Activated T-cell treated with anti-CD3 and anti-CD28 coated beads, Interleukin-2, amount 50 U/mL, for 4 hours (primary cell): ENCODE measurements around the gene MEMO1. TPM values are rescaled to one million over a fixed set of nuclear protein-coding genes. Genes with fewer than 3 reads are reported as not detected.

Experiments
- ATAC-seq, 2 donors: fragments of 200-7000 bp; cut with Tn5 transposase; one replicate each; pipeline ENCODE4 v1.10.0; 2021
- DNase-seq: peaks from one replicate; pipeline ENCODE4 v3.0.0-alpha.2; 2020
- H3K27me3 Mint-ChIP-seq: one replicate; pipeline ENCODE4 v1.8.0; 2021; ENCODE audit warnings: low read depth, mixed read lengths
- H3K36me3 Mint-ChIP-seq: one replicate; pipeline ENCODE4 v1.8.0; 2022; ENCODE audit warnings: mixed read lengths; ENCODE audit not compliant: insufficient read depth
- H3K4me1 Mint-ChIP-seq: one replicate; pipeline ENCODE4 v1.8.0; 2021; ENCODE audit warnings: low read depth, mixed read lengths
- H3K4me3 Mint-ChIP-seq: one replicate; pipeline ENCODE4 v1.8.0; 2021; ENCODE audit warnings: mild to moderate bottlenecking, moderate library complexity, mixed read lengths
- H3K9me3 Mint-ChIP-seq: one replicate; pipeline ENCODE4 v1.8.0; 2021; ENCODE audit warnings: mixed read lengths
- total RNA-seq, 3 donors: library from RNA; stranded (reverse); gene quantifications; one replicate each; pipeline ENCODE4 v1.2.1, GENCODE V29; 2021

The MEMO1 gene
- total RNA-seq, 3 donors from 2014 or later = 71.1 to 75.3 (median 73.6) TPM

GRCh38 chr2:32008805-32009515 is 1.8 kb downstream of the MEMO1 start:
- Mint-ChIP-seq H3K27me3 (no peaks in the 10 kb centered on the region), H3K4me3 (peak overlapping the region; percentile 97), H3K36me3 (peaks cover 12% of the 10 kb centered on the region), H3K9me3 (no peaks in the 10 kb centered on the region), H3K4me1 (peaks cover 56% of the 10 kb centered on the region)
- no peak for ATAC-seq
- DNase-seq = no peak

DNA sequence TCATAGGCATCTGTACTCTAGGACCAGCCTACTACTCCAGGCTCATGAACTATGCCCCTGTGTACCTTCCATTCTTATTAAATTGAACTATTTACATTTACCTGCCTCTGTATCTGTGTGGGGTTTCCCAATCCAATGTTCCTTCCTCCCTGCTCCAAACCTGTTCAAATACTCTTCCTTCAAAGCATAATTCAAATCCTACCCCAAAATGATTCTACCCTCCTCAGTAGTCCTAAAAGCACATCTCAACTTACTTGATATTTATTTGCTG is 3.8 kb downstream of the MEMO1 start:
- H3K4me3 Mint-ChIP-seq = no peak overlapping the region
- DNase-seq (no peak), ATAC-seq (no peak)
- H3K27me3 Mint-ChIP-seq = no peaks in the 10 kb centered on the region
- no peaks in the 10 kb centered on the region for H3K9me3 Mint-ChIP-seq
- peaks cover 13% of the 10 kb centered on the region for H3K36me3 Mint-ChIP-seq
- peaks cover 57% of the 10 kb centered on the region for H3K4me1 Mint-ChIP-seq

DNA sequence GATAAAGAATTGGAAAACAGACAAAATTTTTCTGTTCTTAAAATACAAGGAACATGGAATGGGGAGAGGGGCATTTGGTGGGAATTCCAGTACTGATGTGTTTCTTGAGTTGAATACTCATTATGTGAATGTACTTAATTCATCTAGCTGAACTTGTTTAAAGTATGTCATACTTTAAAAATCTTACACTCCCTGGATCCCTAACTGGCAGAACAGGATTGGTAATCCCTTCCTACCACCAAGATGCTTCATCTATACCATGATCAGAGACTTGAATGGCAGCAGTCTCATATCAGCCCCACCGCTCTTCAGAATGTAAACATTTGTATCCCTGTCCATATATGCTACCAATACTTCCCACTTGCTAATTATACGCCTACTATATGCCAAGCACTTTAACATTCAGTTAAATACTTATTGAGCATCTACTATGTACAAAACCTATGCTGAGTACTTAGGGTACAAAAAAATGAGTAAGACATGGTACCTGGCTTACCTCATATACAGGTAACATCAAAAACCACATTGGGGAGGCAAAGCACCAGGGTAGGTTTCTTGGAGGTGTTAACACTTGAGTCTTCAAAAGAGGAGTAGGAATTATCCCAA is 5.3 kb downstream of the MEMO1 start:
- peaks cover 54% of the 10 kb centered on the region for H3K4me1 Mint-ChIP-seq
- no peak overlapping the region for H3K4me3 Mint-ChIP-seq
- H3K27me3 Mint-ChIP-seq = no peaks in the 10 kb centered on the region
- ATAC-seq (no peak), DNase-seq (no peak)
- H3K36me3 Mint-ChIP-seq = peaks cover 15% of the 10 kb centered on the region
- no peaks in the 10 kb centered on the region for H3K9me3 Mint-ChIP-seq

- peaks cover 58% of the 10 kb centered on the region for H3K4me1 Mint-ChIP-seq
- DNase-seq (no peak), ATAC-seq (no peak)
- H3K36me3 Mint-ChIP-seq = peaks cover 17% of the 10 kb centered on the region
- H3K4me3 Mint-ChIP-seq = no peak overlapping the region
- H3K27me3 Mint-ChIP-seq = no peaks in the 10 kb centered on the region
- H3K9me3 Mint-ChIP-seq = no peaks in the 10 kb centered on the region
Measured at GRCh38 chr2:32003791-32004190, 7.0 kb downstream of the MEMO1 start.

- no peaks in the 10 kb centered on the region for H3K9me3 Mint-ChIP-seq
- ATAC-seq = no peak
- DNase-seq = no peak
- H3K36me3 Mint-ChIP-seq = peaks cover 17% of the 10 kb centered on the region
- no peak overlapping the region for H3K4me3 Mint-ChIP-seq
- peaks cover 58% of the 10 kb centered on the region for H3K4me1 Mint-ChIP-seq
- H3K27me3 Mint-ChIP-seq = no peaks in the 10 kb centered on the region
Measured at GRCh38 chr2:32002406-32002805, 8.4 kb downstream of the MEMO1 start.

GRCh38 chr2:31999438-31999837 is 11.4 kb downstream of the MEMO1 start:
- Mint-ChIP-seq H3K9me3 (no peaks in the 10 kb centered on the region), H3K4me1 (peaks cover 53% of the 10 kb centered on the region), H3K4me3 (no peak overlapping the region), H3K27me3 (no peaks in the 10 kb centered on the region), H3K36me3 (peaks cover 8% of the 10 kb centered on the region)
- no peak for ATAC-seq
- DNase-seq = no peak

DNA sequence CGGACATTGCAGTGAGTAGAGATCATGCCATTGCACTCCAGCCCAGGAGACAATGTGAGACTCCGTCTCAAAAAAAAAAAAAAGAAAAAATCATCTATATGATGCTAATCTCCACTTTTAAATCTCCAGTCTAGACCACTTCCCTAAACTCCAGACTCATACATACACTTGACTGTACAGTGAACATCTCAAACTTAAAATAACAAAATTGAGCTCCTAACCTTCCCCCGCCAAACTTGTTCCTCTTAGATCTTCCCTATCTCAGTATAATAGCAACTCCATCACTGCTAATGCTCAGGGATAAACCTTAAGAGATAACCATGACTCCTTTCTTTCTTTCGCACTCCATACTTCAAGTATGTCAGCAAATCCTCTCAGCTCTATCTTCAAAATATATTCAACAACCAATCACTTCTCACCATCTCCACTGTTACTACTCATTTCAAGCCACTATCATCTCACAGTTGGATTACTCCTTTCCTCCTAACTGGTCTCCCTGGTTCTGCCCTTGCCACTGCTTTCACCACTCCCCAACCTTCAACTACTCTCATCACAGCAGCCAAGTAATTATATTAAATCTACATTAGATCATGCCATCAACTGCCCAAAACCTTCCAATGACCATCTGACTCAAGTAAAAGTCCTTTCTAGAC is 12.0 kb downstream of the MEMO1 start:
- Mint-ChIP-seq H3K9me3 (no peaks in the 10 kb centered on the region), H3K4me1 (peaks cover 49% of the 10 kb centered on the region), H3K36me3 (peaks cover 8% of the 10 kb centered on the region), H3K4me3 (no peak overlapping the region), H3K27me3 (no peaks in the 10 kb centered on the region)
- no peak for DNase-seq
- ATAC-seq = peak; percentile 41 to 55

DNA sequence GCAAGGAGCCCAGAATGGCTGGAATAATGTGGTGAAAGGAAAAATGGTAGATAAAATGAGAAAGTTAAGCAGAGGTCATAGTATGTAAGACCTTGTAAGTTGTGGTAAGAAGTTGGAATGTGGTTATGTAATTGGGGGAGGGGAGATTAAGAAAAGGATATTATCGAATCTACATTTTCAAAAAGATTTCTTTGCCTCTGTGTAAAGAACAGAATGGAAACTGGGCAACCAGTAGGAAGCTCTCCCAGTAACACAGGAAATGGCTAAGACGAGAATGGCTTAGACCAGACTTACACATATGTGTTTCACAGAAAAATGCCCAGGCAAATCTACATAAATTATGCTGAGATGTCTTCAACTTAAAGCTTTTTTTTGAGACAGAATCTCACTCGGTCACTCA is 13.2 kb downstream of the MEMO1 start:
- Mint-ChIP-seq H3K4me1 (peaks cover 54% of the 10 kb centered on the region), H3K27me3 (no peaks in the 10 kb centered on the region), H3K36me3 (peaks cover 8% of the 10 kb centered on the region), H3K4me3 (peak overlapping the region; percentile 27), H3K9me3 (no peaks in the 10 kb centered on the region)
- peak; percentile 53 to 59 for ATAC-seq
- DNase-seq = no peak

DNA sequence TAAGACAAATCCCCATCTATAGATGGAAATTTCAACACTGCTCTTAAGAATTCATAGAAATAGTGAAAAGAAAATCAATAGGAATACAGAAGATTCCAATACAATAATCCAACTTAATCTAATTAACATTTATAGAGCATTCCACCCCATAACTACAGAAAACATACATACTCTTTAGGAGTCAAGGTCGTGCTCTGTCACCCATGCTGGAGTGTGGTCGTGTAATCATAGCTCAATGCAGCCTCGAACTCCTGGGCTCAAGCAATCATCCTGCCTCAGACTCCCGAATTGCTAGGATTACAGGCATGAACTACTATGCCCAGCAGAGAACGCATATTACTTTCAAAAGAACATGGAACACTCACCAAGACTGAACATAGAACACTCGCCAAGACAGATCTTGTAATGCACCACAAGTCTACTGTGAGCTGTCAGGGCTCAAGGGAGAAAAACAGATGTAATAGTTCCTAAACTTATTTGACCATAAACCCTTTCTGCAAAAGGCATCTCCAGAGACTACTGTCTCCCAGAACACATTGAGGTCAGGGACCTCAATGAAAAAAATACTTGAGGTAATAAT is 14.1 kb downstream of the MEMO1 start:
- H3K36me3 Mint-ChIP-seq = peaks cover 13% of the 10 kb centered on the region
- H3K4me3 Mint-ChIP-seq = no peak overlapping the region
- no peak for DNase-seq
- H3K4me1 Mint-ChIP-seq = peaks cover 60% of the 10 kb centered on the region
- no peaks in the 10 kb centered on the region for H3K9me3 Mint-ChIP-seq
- no peaks in the 10 kb centered on the region for H3K27me3 Mint-ChIP-seq
- no peak for ATAC-seq

- no peaks in the 10 kb centered on the region for H3K9me3 Mint-ChIP-seq
- H3K27me3 Mint-ChIP-seq = no peaks in the 10 kb centered on the region
- ATAC-seq = no peak
- H3K36me3 Mint-ChIP-seq = peaks cover 8% of the 10 kb centered on the region
- peaks cover 50% of the 10 kb centered on the region for H3K4me1 Mint-ChIP-seq
- H3K4me3 Mint-ChIP-seq = no peak overlapping the region
- no peak for DNase-seq
Measured at GRCh38 chr2:31992934-31993333, 17.9 kb downstream of the MEMO1 start.

- Mint-ChIP-seq H3K27me3 (no peaks in the 10 kb centered on the region), H3K4me1 (peaks cover 49% of the 10 kb centered on the region), H3K4me3 (no peak overlapping the region), H3K36me3 (peaks cover 8% of the 10 kb centered on the region), H3K9me3 (no peaks in the 10 kb centered on the region)
- DNase-seq (no peak), ATAC-seq (no peak)
Measured at GRCh38 chr2:31992025-31992579, 18.7 kb downstream of the MEMO1 start.

DNA sequence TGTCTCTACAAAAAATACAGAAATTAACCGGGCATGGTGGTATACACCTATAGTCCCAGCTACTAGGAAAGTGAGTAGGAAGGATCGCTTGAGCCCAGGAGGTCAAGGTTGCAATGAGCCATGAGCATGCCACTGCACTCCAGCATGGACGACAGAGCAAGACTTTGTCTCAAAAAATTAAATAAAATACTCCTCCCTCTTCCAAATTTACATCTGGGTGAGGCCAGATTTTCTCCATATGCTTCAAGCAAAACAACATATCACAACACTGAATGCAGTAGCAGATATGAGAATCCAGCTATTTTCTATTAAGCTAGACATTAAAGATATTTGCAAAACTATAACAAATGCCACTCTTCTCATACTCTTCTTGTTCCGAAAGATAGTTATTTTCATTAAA is 20.9 kb downstream of the MEMO1 start:
- ATAC-seq = no peak
- Mint-ChIP-seq H3K4me1 (peaks cover 42% of the 10 kb centered on the region), H3K9me3 (no peaks in the 10 kb centered on the region), H3K4me3 (no peak overlapping the region), H3K27me3 (no peaks in the 10 kb centered on the region), H3K36me3 (peaks cover 8% of the 10 kb centered on the region)
- no peak for DNase-seq

- peaks cover 34% of the 10 kb centered on the region for H3K4me1 Mint-ChIP-seq
- H3K9me3 Mint-ChIP-seq = no peaks in the 10 kb centered on the region
- no peaks in the 10 kb centered on the region for H3K27me3 Mint-ChIP-seq
- H3K4me3 Mint-ChIP-seq = no peak overlapping the region
- peak; percentile 60 to 77 for ATAC-seq
- no peak for DNase-seq
- H3K36me3 Mint-ChIP-seq = peaks cover 16% of the 10 kb centered on the region
Measured at GRCh38 chr2:31987454-31988220, 23.2 kb downstream of the MEMO1 start.

GRCh38 chr2:31986906-31987305 is 23.9 kb downstream of the MEMO1 start:
- Mint-ChIP-seq H3K9me3 (no peaks in the 10 kb centered on the region), H3K36me3 (peaks cover 12% of the 10 kb centered on the region), H3K4me1 (peaks cover 30% of the 10 kb centered on the region), H3K27me3 (no peaks in the 10 kb centered on the region), H3K4me3 (no peak overlapping the region)
- ATAC-seq = no peak
- no peak for DNase-seq
